NCI-H2107 treated with DMSO at 0.1 percent for 48 hours (cell line): ENCODE data around the gene TMEM92.

Experiments
- DNase-seq: peaks from one replicate; lab custom pipeline; 2025; ENCODE audit not compliant: unreplicated experiment; lab: John Stamatoyannopoulos, UW

Gene TMEM92

DNA sequence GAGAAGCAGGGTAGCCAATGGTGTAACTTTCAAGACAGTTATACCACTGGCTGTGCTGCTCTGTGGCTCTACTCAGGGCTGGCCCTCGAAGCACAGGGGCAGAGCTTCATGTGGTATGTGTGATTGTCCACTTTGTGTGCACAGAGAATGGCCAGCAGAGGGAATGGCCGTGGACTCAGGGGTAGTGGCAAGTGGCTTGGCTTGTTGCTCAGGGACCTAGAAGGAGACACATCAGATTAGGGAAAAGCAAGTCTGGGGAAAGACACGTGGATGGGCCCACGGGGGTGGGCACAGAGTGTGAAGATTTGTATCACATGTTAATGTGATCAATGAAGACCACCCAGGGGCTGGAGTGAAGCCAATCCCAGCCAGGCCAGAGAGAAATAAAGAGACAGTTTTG lies 51.6 kb downstream of the TMEM92 start:
- no peak for DNase-seq

DNA sequence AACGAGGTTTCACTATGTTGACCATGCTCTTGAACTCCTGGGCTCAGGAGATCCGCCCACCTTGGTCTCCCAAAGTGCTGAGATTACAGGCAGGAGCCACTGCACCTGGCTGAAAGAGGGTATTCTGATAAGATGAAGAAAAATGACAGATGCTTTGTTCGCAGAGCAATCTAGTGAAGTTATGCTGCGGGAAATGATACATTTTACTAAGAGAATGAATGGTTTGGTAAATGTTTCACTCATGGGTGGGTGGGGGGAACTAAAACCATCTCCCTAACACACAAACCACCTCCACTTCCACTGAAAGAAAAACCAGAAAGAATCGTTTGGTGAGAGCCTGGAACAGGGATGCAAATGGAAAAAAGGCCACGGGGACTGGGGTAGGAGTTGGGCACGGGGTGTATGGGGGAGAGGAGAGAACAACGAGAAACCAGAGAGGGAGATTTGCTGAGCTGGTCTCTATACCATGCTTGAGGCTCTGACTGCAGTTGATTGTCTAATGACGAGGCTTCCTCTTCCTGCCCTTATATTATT lies 52.6 kb downstream of the TMEM92 start:
- DNase-seq, result no peak

GRCh38 chr17:50328363-50329325 lies 54.4 kb downstream of the TMEM92 start:
- no peak for DNase-seq

- no peak for DNase-seq
Observed at GRCh38 chr17:50329716-50330115, 55.5 kb downstream of the TMEM92 start.

DNA sequence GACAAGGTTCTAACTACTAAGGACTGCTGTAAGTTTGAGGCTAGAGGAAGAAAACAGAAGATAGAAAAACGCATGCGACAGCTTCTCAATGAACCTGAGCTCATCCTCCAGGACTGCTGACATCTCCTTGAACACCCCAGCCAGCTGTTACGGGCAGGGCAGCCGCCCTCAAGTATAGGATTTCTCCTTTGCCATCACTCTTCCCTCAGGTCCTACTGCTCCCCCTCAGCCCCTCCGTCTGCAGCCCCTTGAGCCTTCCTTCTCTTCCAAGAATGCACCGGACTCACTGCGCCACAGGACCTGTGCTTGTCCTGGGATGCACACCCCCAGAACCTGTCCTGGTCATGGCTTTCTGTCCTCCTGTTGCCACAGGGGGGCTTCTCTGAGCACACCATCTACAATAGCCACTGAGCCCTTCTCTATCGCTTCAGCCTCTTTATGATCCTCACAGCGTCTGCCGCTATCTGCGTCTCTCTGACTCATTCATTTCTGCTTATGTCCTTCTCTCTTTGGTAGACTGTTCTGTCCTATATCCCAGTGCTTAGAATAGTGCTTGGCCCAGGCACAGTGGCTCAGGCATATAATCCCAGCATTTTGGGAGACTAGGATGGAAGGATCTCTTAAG lies 56.0 kb downstream of the TMEM92 start:
- no peak for DNase-seq
